HCT116 (cell line): ENCODE results near the gene DMXL1. TPM values are rescaled to one million over a fixed set of nuclear protein-coding genes. Genes with fewer than 3 reads are reported as not detected.
A peak's percentile ranks its signal among the peaks of the same experiment; 100 is the strongest.

Experiments
- ATAC-seq: fragments of 200-7000 bp; cut with Tn5 transposase; 2 replicates; pipeline ENCODE4 v1.9.1; 2020; ENCODE audit warnings: mild to moderate bottlenecking, moderate library complexity
- BruUV-seq: library from RNA; stranded (reverse); fragments of 400-500 nt; replicated peaks from 2 replicates; lab custom pipeline; 2021; lab: Mats Ljungman, UMichigan
- CTCF ChIA-PET: fragments of 300-600 bp; sonication (Branson Sonifier 250); formaldehyde crosslinking; loops from one replicate; lab custom pipeline; 2021; ENCODE audit warnings: antibody characterized with exemption; lab: Charles Lee
- POLR2A ChIA-PET: fragments of 300-600, 350-600 bp; sonication (Branson Sonifier 250); formaldehyde crosslinking; loops from one replicate; lab custom pipeline; 2021; ENCODE audit warnings: antibody characterized with exemption; lab: Charles Lee
- RAD21 ChIA-PET, 2 experiments: fragments of 300-600 bp; sonication (Branson Sonifier 250); formaldehyde crosslinking; loops; one replicate each; lab custom pipeline; 2023; ENCODE audit warnings: low total read pairs in 2 of 2; ENCODE audit not compliant: uncharacterized antibody in 2 of 2, unreplicated experiment in 2 of 2, low non-redundant PET in 1 of 2; lab: Charles Lee
- DNase-seq: peaks from one replicate; pipeline ENCODE4 v3.0.0-alpha.2; 2010; ENCODE audit warnings: low read depth, low spot score
- H2AFZ ChIP-seq: fragments of 200-600 bp; shearing (Covaris generic), sonication (generic); 2 replicates; pipeline ENCODE4 v1.6.1; 2017; ENCODE audit warnings: low read depth, mixed run types, mixed read lengths, antibody characterized with exemption, low read length; ENCODE audit not compliant: poor library complexity, severe bottlenecking
- H3K27ac ChIP-seq: 2 replicates; pipeline ENCODE4 v1.5.1; 2012; ENCODE audit warnings: low read depth, low read length
- H3K27me3 ChIP-seq: fragments of 200-600 bp; sonication (generic); 2 replicates; pipeline ENCODE4 v1.6.1; 2016; ENCODE audit warnings: mixed run types, low read length, mixed read lengths; ENCODE audit not compliant: insufficient read depth
- H3K36me3 ChIP-seq, 2 experiments: fragments of 200-500 bp in 1 of 2; fragments of 200-600 bp in 1 of 2; sonication (Bioruptor generic) in 1 of 2; sonication (generic) in 1 of 2; 2 replicates each; pipeline versions ENCODE4 v1.5.1 to v1.6.1; 2014 to 2016; ENCODE audit warnings: low read length in 2 of 2, inconsistent platforms in 1 of 2, mixed read lengths in 1 of 2, mixed run types in 1 of 2; ENCODE audit not compliant: insufficient read depth in 2 of 2, control insufficient read depth in 1 of 2
- H3K4me1 ChIP-seq, 2 experiments: fragments of 200-600 bp in 1 of 2; sonication (generic) in 1 of 2; 2 replicates each; pipeline versions ENCODE4 v1.5.1 to v1.6.1; 2012 to 2017; ENCODE audit warnings: low read length in 2 of 2, inconsistent platforms in 1 of 2, mild to moderate bottlenecking in 1 of 2, mixed read lengths in 1 of 2, mixed run types in 1 of 2, moderate library complexity in 1 of 2; ENCODE audit not compliant: insufficient read depth in 2 of 2, control insufficient read depth in 1 of 2
- H3K4me2 ChIP-seq: fragments of 200-600 bp; sonication (generic); 2 replicates; pipeline ENCODE4 v1.6.1; 2017; ENCODE audit warnings: mixed run types, low read length, mixed read lengths
- H3K4me3 ChIP-seq, 2 experiments: fragments of 200-600 bp in 1 of 2; sonication (generic) in 1 of 2; replicated peaks in 1 of 2; 2 replicates each; pipeline ENCODE4 v1.5.1; 2011 to 2016; ENCODE audit warnings: low read length in 2 of 2, control low read depth in 1 of 2, low read depth in 1 of 2, mild to moderate bottlenecking in 1 of 2, mixed read lengths in 1 of 2, mixed run types in 1 of 2
- H3K79me2 ChIP-seq: fragments of 200-600 bp; sonication (generic); 2 replicates; pipeline ENCODE4 v1.6.1; 2017; ENCODE audit warnings: mild to moderate bottlenecking, mixed run types, low read length, moderate library complexity, mixed read lengths; ENCODE audit not compliant: insufficient read depth
- H3K9ac ChIP-seq: fragments of 200-600 bp; sonication (generic); 2 replicates; pipeline ENCODE4 v1.6.1; 2016; ENCODE audit warnings: low read length, mixed read lengths
- H3K9me2 ChIP-seq: fragments of 200-600 bp; sonication (generic), shearing (Covaris generic); 2 replicates; pipeline ENCODE4 v1.6.1; 2017; ENCODE audit warnings: mixed run types, mild to moderate bottlenecking, moderate library complexity; ENCODE audit not compliant: insufficient read depth
- H3K9me3 ChIP-seq, 2 experiments: fragments of 200-500 bp in 1 of 2; fragments of 200-600 bp in 1 of 2; sonication (Bioruptor generic) in 1 of 2; sonication (generic) in 1 of 2; 2 replicates each; pipeline ENCODE4 v1.6.1; 2014 to 2017; ENCODE audit warnings: low read length in 2 of 2, mixed read lengths in 2 of 2, inconsistent platforms in 1 of 2, low read depth in 1 of 2, mild to moderate bottlenecking in 1 of 2, mixed run types in 1 of 2, moderate library complexity in 1 of 2; ENCODE audit not compliant: control insufficient read depth in 1 of 2, insufficient read depth in 1 of 2
- H4K20me1 ChIP-seq: fragments of 200-600 bp; sonication (generic), shearing (Covaris generic); 2 replicates; pipeline ENCODE4 v1.6.1; 2017; ENCODE audit warnings: mixed run types, mild to moderate bottlenecking, moderate library complexity; ENCODE audit not compliant: insufficient read depth
- CBX3 ChIP-seq: IDR thresholded peaks from 2 replicates; pipeline ENCODE4 v1.6.1; 2012; ENCODE audit warnings: low read depth
- POLR2AphosphoS5 ChIP-seq: IDR thresholded peaks from 2 replicates; pipeline ENCODE4 v1.6.1; 2011; ENCODE audit warnings: mild to moderate bottlenecking, low read depth, low read length, moderate library complexity
- RAD21 ChIP-seq: IDR thresholded peaks from 2 replicates; pipeline ENCODE4 v1.6.1; 2012; ENCODE audit warnings: low read depth, mild to moderate bottlenecking
- intact Hi-C: fragments of 100-400 bp; cut with micrococcal nuclease; formaldehyde crosslinking; loops from 2 replicates; pipeline ENCODE4 v1.10.0; 2022
- total RNA-seq: library from RNA; stranded (reverse); gene quantifications from one replicate; pipeline ENCODE4 v1.2.1, GENCODE V29; 2021; ENCODE audit not compliant: unreplicated experiment
- TF ChIP-seq, protein P1 (sequence below): IDR thresholded peaks from 2 replicates; pipeline ENCODE4 v1.6.1; 2012
- TF ChIP-seq, protein P2 (sequence below): IDR thresholded peaks from 2 replicates; pipeline ENCODE4 v1.6.1; 2012
- TF ChIP-seq, protein P3 (sequence below): IDR thresholded peaks from 2 replicates; pipeline ENCODE4 v1.6.1; 2011; ENCODE audit warnings: mild to moderate bottlenecking, low read length, moderate library complexity; ENCODE audit not compliant: insufficient replicate concordance; ENCODE audit errors: extremely low read depth

DMXL1 gene
- total RNA-seq, 1 experiment from 2014 or later, result 21.1 TPM

- TF ChIP-seq POLR2AphosphoS5, result peak; percentile 95
- no peak; the same call in 1 of the 2 replicates for TF ChIP-seq CBX3
- TF ChIP-seq, protein P1, sequence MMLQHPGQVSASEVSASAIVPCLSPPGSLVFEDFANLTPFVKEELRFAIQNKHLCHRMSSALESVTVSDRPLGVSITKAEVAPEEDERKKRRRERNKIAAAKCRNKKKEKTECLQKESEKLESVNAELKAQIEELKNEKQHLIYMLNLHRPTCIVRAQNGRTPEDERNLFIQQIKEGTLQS, result no peak
- no peak; the same call in 1 of the 2 replicates for TF ChIP-seq RAD21
Measured at GRCh38 chr5:119268387-119269060, 197.6 kb downstream of the DMXL1 start (continued).

DNA sequence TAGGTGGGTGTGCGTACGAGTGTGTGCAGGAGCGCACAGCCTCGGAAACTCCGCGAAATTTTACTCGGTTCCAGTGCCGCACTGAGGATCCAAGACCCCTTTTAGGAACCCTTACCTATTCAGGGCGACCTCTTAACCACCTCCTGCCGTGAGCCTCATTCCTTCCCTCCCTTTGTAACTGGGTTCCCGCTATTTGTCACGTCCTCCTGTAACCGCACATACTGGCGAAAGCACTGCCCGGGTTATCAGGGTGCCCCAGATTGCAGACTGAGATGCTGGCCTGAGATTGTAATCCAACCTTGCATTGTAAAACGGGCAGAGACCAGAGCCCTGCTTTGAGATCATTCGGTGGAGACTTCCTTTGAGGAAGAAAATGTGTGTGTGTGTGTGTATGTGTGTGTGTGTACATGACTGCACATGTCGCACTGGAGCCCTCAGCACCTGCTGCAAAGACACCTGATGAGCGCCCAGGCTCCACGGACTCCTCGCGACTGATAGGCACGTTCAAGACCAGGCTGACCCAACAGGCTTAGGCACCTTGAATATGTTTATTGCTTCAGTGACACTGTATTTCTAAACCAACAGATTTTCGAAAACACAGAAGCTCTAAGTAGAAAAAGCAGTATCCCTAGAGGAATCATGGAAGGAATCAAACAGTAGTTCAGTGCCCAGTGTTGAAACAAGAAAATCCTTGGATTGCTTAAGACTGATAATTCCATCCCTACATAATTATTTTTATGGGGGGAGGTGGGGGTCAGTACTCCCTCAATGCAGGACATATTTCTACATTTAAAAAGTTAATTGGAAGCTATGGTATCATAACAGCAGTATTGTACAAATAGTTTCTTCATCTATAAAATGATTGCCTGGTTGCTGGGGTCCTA, 198.4 kb downstream of the DMXL1 start:
- CTCF ChIA-PET, result interaction anchor here (2.2 kb wide), 1 partner anchor 143 kb away, joined by 8 read pairs; no protein-coding TSS in a partner anchor
- Histone ChIP-seq H3K4me3 (peak overlapping the region; percentile 70 to 84), H4K20me1 (no peaks in the 10 kb centered on the region), H3K9ac (peak overlapping the region; percentile 69), H3K9me2 (no peaks in the 10 kb centered on the region)
- ATAC-seq, result peak; percentile 16; the same call in 1 of the 2 replicates
- TF ChIP-seq, protein P2, sequence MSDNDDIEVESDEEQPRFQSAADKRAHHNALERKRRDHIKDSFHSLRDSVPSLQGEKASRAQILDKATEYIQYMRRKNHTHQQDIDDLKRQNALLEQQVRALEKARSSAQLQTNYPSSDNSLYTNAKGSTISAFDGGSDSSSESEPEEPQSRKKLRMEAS, result peak; percentile 12; the same call in 1 of the 2 replicates
- TF ChIP-seq, protein P3, sequence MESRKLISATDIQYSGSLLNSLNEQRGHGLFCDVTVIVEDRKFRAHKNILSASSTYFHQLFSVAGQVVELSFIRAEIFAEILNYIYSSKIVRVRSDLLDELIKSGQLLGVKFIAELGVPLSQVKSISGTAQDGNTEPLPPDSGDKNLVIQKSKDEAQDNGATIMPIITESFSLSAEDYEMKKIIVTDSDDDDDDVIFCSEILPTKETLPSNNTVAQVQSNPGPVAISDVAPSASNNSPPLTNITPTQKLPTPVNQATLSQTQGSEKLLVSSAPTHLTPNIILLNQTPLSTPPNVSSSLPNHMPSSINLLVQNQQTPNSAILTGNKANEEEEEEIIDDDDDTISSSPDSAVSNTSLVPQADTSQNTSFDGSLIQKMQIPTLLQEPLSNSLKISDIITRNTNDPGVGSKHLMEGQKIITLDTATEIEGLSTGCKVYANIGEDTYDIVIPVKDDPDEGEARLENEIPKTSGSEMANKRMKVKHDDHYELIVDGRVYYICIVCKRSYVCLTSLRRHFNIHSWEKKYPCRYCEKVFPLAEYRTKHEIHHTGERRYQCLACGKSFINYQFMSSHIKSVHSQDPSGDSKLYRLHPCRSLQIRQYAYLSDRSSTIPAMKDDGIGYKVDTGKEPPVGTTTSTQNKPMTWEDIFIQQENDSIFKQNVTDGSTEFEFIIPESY, result no peak
- TF ChIP-seq, all 23 proteins: peak for 1
- peak overlapping the region; percentile 72 for H3K27ac ChIP-seq
- peak overlapping the region; percentile 80 for H3K4me2 ChIP-seq
- intact Hi-C loops, result loop anchor here (2.0 to 10.0 kb wide), 3 partner anchors 145 to 285 kb away; partner anchors contain the start of genes DMXL1 and DTWD2
- no peaks in the 10 kb centered on the region for H3K79me2 ChIP-seq
- H2AFZ ChIP-seq, result no peak overlapping the region
- H3K36me3 ChIP-seq, result no peaks in the 10 kb centered on the region
- ChIA-PET RAD21 (no interaction called here), POLR2A (interaction anchor here (1.0 to 1.4 kb wide), 2 partner anchors 12 to 71 kb away, joined by 3 to 5 read pairs; no protein-coding TSS in a partner anchor)
- H3K27me3 ChIP-seq, result no peaks in the 10 kb centered on the region
- H3K4me1 ChIP-seq, result peaks cover 24 to 37% of the 10 kb centered on the region in 2 experiments
- peak; percentile 7 for DNase-seq
- no peaks in the 10 kb centered on the region for H3K9me3 ChIP-seq
- BruUV-seq, result TSS peak; percentile 54
